ENCODE data around the gene WBP1. TPM values are rescaled to one million over a fixed set of nuclear protein-coding genes. Genes with fewer than 3 reads are reported as not detected.

WBP1 gene
- total RNA-seq, 1 experiment from 2014 or later, result 67.6 TPM

DNA sequence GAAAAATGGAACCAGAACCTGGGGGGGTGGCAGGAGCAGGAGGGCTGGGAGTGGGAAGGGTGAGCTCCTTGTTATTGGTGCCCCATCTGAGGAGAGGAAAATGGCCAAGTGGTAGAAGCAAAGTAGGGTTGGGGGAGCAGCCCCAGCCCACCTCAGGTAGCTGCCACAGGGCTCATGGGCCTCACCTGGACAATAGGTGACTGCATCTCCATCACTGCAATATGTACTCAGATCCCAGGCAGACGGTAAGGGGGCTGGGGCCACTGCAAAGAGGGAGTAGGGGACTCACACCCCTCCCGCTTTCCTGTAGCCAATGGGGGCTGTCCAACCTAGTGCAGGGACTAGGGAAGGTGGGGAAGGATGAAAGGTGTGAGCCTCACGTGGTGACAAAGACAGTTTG is 41.0 kb upstream of the WBP1 start:
- no peaks in the 10 kb centered on the region; the same call in 1 of the 2 replicates for H3K36me3 ChIP-seq (ENCODE audit: control insufficient read depth, insufficient read depth, low read length)
- H3K27ac ChIP-seq (ENCODE audit: low read length), result no peak overlapping the region
- DNase-seq (ENCODE audit: low read depth, low spot score) (no peak), ATAC-seq (no peak)
- intact Hi-C loops (cut with micrococcal nuclease; ENCODE audit: unreplicated experiment), result no loop called here
- no TSS peak for BruUV-seq (replicated peaks)
- H3K27me3 ChIP-seq (ENCODE audit: control insufficient read depth, insufficient read depth, low read length), result no peaks in the 10 kb centered on the region
- no peak overlapping the region for H3K4me3 ChIP-seq (ENCODE audit: low read depth in 2 of 2, low read length in 2 of 2)
- CTCF ChIA-PET, result no interaction called here
- no peaks in the 10 kb centered on the region for H3K9me3 ChIP-seq (ENCODE audit: control insufficient read depth, insufficient read depth, low read depth, low read length)
- TF ChIP-seq TCF7L2 (IDR thresholded peaks at IDR 0.05; ENCODE audit: low read depth, low read length) (no peak), SIN3A (IDR thresholded peaks at IDR 0.05; ENCODE audit: borderline replicate concordance, insufficient read depth, low read depth, low read length) (no peak), POLR2AphosphoS5 (IDR thresholded peaks at IDR 0.05; ENCODE audit: low read depth, low read length) (no peak)
- TF ChIP-seq, protein P1, sequence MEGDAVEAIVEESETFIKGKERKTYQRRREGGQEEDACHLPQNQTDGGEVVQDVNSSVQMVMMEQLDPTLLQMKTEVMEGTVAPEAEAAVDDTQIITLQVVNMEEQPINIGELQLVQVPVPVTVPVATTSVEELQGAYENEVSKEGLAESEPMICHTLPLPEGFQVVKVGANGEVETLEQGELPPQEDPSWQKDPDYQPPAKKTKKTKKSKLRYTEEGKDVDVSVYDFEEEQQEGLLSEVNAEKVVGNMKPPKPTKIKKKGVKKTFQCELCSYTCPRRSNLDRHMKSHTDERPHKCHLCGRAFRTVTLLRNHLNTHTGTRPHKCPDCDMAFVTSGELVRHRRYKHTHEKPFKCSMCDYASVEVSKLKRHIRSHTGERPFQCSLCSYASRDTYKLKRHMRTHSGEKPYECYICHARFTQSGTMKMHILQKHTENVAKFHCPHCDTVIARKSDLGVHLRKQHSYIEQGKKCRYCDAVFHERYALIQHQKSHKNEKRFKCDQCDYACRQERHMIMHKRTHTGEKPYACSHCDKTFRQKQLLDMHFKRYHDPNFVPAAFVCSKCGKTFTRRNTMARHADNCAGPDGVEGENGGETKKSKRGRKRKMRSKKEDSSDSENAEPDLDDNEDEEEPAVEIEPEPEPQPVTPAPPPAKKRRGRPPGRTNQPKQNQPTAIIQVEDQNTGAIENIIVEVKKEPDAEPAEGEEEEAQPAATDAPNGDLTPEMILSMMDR (IDR thresholded peaks at IDR 0.05), result no peak
- TF ChIP-seq, protein P2, sequence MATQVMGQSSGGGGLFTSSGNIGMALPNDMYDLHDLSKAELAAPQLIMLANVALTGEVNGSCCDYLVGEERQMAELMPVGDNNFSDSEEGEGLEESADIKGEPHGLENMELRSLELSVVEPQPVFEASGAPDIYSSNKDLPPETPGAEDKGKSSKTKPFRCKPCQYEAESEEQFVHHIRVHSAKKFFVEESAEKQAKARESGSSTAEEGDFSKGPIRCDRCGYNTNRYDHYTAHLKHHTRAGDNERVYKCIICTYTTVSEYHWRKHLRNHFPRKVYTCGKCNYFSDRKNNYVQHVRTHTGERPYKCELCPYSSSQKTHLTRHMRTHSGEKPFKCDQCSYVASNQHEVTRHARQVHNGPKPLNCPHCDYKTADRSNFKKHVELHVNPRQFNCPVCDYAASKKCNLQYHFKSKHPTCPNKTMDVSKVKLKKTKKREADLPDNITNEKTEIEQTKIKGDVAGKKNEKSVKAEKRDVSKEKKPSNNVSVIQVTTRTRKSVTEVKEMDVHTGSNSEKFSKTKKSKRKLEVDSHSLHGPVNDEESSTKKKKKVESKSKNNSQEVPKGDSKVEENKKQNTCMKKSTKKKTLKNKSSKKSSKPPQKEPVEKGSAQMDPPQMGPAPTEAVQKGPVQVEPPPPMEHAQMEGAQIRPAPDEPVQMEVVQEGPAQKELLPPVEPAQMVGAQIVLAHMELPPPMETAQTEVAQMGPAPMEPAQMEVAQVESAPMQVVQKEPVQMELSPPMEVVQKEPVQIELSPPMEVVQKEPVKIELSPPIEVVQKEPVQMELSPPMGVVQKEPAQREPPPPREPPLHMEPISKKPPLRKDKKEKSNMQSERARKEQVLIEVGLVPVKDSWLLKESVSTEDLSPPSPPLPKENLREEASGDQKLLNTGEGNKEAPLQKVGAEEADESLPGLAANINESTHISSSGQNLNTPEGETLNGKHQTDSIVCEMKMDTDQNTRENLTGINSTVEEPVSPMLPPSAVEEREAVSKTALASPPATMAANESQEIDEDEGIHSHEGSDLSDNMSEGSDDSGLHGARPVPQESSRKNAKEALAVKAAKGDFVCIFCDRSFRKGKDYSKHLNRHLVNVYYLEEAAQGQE (IDR thresholded peaks at IDR 0.05; ENCODE audit: insufficient read depth in 1 of 2, low read depth in 2 of 2, low read length in 1 of 2), result no peak
- peaks cover 4% of the 10 kb centered on the region; the same call in 1 of the 2 replicates for H3K4me1 ChIP-seq (ENCODE audit: control insufficient read depth, insufficient read depth, low read length)
- POLR2A ChIA-PET, result no interaction called here
- in situ Hi-C loops (cut with HindIII; ENCODE audit: low pct_unique_long_range_greater_than_20kb, low sequenced_read_pairs), result no loop called here

DNA sequence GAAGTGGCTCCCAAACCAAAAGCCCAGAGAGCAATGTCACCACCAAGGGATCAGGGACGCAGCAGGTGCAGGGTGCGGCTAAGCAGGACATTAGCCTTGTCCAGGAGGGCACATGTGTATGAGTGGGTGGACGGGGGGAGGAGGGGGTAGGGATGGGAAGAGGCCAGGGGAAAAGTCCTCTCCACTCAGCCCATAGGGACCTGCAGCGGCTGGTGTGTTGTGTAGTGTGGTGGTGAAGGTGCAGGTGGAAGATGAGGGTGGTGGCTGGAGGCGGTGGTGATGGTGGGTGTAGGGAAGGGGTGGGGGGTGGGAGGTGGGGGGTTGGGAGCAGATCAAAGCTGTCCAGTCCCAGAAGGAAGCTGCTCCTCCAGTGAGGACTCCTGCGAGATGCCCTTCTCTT is 40.5 kb upstream of the WBP1 start:
- Histone ChIP-seq H3K4me3 (ENCODE audit: low read depth in 2 of 2, low read length in 2 of 2) (no peak overlapping the region), H3K27me3 (ENCODE audit: control insufficient read depth, insufficient read depth, low read length) (no peaks in the 10 kb centered on the region), H3K36me3 (ENCODE audit: control insufficient read depth, insufficient read depth, low read length) (no peaks in the 10 kb centered on the region; the same call in 1 of the 2 replicates), H3K27ac (ENCODE audit: low read length) (no peak overlapping the region), H3K4me1 (ENCODE audit: control insufficient read depth, insufficient read depth, low read length) (peaks cover 4% of the 10 kb centered on the region; the same call in 1 of the 2 replicates), H3K9me3 (ENCODE audit: control insufficient read depth, insufficient read depth, low read depth, low read length) (no peaks in the 10 kb centered on the region)
- ChIA-PET POLR2A (no interaction called here), CTCF (no interaction called here)
- intact Hi-C loops (cut with micrococcal nuclease; ENCODE audit: unreplicated experiment), result no loop called here
- DNase-seq (ENCODE audit: low read depth, low spot score), result no peak
- no TSS peak for BruUV-seq (replicated peaks)
- TF ChIP-seq, protein P2 (IDR thresholded peaks at IDR 0.05; ENCODE audit: insufficient read depth in 1 of 2, low read depth in 2 of 2, low read length in 1 of 2), result no peak
- TF ChIP-seq, protein P1 (IDR thresholded peaks at IDR 0.05), result no peak
- TF ChIP-seq SIN3A (IDR thresholded peaks at IDR 0.05; ENCODE audit: borderline replicate concordance, insufficient read depth, low read depth, low read length) (no peak), POLR2AphosphoS5 (IDR thresholded peaks at IDR 0.05; ENCODE audit: low read depth, low read length) (no peak), TCF7L2 (IDR thresholded peaks at IDR 0.05; ENCODE audit: low read depth, low read length) (no peak)
- ATAC-seq, result no peak
- in situ Hi-C loops (cut with HindIII; ENCODE audit: low pct_unique_long_range_greater_than_20kb, low sequenced_read_pairs), result no loop called here
